DMS153 treated with DMSO at 0.1 percent for 48 hours (cell line): ENCODE measurements around the gene RBBP8NL.

Source experiments
- DNase-seq: peaks from one replicate; lab custom pipeline; 2025; ENCODE audit not compliant: unreplicated experiment; lab: John Stamatoyannopoulos, UW

The RBBP8NL gene

GRCh38 chr20:62393830-62394229 is 33.5 kb downstream of the RBBP8NL start:
- DNase-seq = no peak

- no peak for DNase-seq
These were observed 34.0 kb downstream of the RBBP8NL start for GRCh38 chr20:62393335-62393665.

- DNase-seq = no peak
These were observed 34.6 kb downstream of the RBBP8NL start for GRCh38 chr20:62392621-62393334.

- no peak for DNase-seq
These were observed 35.3 kb downstream of the RBBP8NL start for GRCh38 chr20:62392077-62392418.

- DNase-seq = no peak
These were observed 35.9 kb downstream of the RBBP8NL start for GRCh38 chr20:62391165-62392076.

- DNase-seq = no peak
These were observed 36.8 kb downstream of the RBBP8NL start for GRCh38 chr20:62390317-62391164.

GRCh38 chr20:62389601-62390087 is 37.7 kb downstream of the RBBP8NL start:
- no peak for DNase-seq

- DNase-seq = no peak
These were observed 38.3 kb downstream of the RBBP8NL start for GRCh38 chr20:62388839-62389600.

GRCh38 chr20:62387933-62388635 is 39.3 kb downstream of the RBBP8NL start:
- DNase-seq = no peak

GRCh38 chr20:62387219-62387913 is 40.0 kb downstream of the RBBP8NL start:
- DNase-seq = no peak

GRCh38 chr20:62386383-62387218 is 40.7 kb downstream of the RBBP8NL start, which contains the start of gene RPS21:
TSS of gene RPS21 (plus strand) at chr20:62387103. CDS start at chr20:62387339, 236 bp downstream.
- DNase-seq = peak; percentile 91

- DNase-seq = peak; percentile 62
These were observed 44.8 kb downstream of the RBBP8NL start for GRCh38 chr20:62382306-62383198.

GRCh38 chr20:62381842-62382241 is 45.5 kb downstream of the RBBP8NL start:
- no peak for DNase-seq

GRCh38 chr20:62381202-62381797 is 46.0 kb downstream of the RBBP8NL start:
- DNase-seq = no peak

GRCh38 chr20:62378215-62378614 is 49.1 kb downstream of the RBBP8NL start:
- DNase-seq = no peak

GRCh38 chr20:62377615-62378178 is 49.6 kb downstream of the RBBP8NL start:
- no peak for DNase-seq

- no peak for DNase-seq
These were observed 50.3 kb downstream of the RBBP8NL start for GRCh38 chr20:62377064-62377461.
